ENCODE results near the gene BCAS3.
"Not testable (repeated sequence)": the region's sequence is repeated elsewhere in the genome, so short reads cannot be mapped to it uniquely, and the experiment has no call there.

The BCAS3 gene

DNA sequence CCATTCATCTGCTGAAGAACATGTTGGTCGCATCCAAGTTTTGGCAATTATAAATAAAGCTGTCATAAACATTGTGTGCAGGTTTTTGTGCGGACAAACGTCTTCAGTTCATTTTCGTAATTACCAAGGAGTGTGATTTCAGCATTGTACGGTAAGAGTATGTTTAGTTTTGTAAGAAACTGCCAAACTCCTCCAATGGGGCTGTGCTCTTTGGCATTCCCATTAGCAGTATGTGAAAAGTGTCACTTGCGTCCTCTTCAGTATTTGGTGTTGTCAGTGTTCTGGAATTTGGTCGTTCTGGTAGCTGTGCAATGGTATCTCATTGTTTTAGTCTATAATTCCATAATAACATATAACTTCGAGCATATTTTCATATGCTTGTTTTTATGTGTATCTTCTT, 120.9 kb downstream of the BCAS3 start:
- no peak for DNase-seq (ENCODE audit: low spot score)

DNA sequence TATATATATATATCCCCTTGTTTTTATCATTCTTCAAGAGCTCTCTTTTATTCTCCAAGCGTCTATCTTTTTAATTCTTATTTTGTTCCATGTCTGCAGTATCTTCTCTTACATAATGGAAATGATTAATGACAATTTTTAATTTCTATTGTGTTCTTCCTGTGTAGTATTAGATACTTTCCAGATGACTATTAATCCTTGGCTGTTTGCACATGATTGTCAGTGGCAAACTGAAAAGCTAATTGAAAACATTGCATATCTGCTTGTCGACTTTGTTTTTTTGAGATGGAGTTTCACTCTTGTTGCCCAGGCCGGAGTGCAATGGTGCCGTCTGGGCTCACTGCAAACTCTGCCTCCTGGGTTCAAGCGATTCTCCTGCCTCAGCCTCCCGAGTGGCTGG, 124.7 kb downstream of the BCAS3 start:
- DNase-seq (ENCODE audit: low spot score), result no peak

DNA sequence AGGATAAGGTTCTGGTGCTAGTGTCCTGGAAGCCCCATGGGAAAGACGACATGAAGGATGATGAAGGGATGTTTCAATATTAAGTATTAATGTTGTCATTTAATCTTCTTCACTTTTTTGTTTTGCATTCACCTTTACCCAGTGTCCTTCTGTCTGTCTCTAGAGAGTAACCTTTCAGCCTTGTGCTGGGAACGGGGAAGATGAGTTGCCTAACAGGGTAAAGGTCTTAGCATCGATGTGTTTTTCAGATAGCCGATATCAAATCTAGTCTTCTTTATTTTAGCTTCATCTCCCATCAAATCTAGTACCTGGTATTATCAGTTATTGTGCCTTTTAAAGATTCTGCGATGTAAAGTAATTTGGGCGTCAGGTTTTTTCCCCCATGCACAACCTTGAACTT, 125.4 kb downstream of the BCAS3 start:
- DNase-seq (ENCODE audit: low spot score), result no peak

DNA sequence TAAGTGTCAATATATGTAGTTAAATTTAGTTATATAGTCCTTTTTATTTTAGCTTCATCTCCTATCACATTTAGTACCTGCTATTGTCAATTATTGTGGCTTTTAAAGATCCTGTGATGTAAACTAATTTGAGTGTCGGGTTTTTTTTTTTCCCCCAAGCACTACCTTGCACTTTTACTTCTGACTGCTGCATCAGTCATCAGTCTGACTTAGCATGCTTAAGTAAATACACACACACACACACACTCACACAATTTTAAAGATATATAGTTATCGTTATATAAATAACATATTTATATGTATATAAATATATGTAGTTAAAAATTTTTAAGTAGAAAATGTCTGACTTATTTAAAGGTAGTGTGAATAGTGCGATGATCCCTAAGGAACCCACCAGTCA, 127.2 kb downstream of the BCAS3 start:
- DNase-seq (ENCODE audit: low spot score), result no peak

GRCh38 chr17:60809421-60809820, 131.8 kb downstream of the BCAS3 start:
- DNase-seq (ENCODE audit: low spot score), result no peak

DNA sequence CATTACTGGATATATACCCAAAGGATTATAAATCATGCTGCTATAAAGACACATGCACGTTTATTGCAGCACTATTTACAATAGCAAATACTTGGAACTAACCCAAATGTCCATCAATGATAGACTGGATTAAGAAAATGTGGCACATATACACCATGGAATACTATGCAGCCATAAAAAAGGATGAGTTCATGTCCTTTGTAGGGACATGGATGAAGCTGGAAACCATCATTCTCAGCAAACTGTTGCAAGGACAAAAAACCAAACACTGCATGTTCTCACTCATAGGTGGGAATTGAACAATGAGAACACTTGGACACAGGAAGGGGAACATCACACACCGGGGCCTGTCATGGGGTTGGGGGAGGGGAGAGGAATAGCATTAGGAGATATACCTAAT, 137.3 kb downstream of the BCAS3 start:
- not testable (repeated sequence) for DNase-seq (ENCODE audit: low spot score)

- DNase-seq (ENCODE audit: low spot score), result peak; percentile 55
Measured at GRCh38 chr17:60817192-60817591, 139.5 kb downstream of the BCAS3 start.

DNA sequence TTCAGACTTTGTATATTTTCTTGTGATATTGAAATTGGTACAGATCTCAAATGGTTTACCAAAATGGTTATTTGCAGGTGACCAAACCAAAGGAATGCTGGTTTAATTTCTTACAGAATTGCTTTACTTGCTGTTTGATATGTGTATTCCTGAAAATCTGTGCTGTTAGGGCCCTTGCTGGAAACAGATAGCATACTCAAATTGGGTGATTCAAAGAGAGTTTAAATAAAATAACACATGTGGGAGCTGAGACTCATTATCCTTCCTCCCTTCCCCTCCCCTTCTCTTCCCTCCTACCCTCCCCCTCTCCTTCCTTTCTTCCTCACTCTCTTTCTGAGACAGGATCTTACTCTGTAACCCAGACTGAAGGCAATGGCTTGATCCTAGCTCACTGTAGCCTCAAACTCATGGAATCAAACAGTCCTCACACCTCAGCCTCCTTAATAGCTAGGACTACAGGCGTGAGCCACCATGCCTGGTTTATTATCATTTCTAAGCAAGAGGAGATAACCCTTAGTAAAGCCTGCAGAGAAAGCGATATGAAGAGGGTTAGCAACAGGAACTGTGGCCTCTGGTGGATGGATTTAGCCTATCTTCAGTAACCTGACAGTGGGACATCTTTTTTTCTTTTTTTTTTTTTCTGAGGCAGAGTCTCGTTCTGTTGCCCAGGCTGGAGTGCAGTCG, 141.9 kb downstream of the BCAS3 start:
- DNase-seq (ENCODE audit: low spot score), result no peak

GRCh38 chr17:60823515-60823914, 145.9 kb downstream of the BCAS3 start:
- no peak for DNase-seq (ENCODE audit: low spot score)

DNA sequence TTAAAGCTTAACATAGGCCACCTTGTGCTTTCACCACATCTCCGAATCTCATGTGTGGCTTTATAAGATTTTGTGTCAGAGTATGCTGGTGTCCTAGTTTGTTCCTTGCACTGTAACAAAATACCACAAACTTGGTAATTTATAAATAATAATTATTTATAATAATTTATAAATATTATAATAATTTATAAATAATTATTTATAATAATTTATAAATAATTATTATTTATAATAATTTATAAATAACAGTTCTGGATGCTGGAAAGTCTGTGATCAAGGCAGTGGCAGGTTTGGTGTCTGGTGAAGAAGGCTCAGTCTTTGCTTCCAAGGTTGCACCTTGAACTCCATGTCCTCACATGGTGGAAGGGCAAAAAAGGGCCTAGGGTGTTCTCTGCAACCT, 147.7 kb downstream of the BCAS3 start:
- DNase-seq (ENCODE audit: low spot score), result no peak

DNA sequence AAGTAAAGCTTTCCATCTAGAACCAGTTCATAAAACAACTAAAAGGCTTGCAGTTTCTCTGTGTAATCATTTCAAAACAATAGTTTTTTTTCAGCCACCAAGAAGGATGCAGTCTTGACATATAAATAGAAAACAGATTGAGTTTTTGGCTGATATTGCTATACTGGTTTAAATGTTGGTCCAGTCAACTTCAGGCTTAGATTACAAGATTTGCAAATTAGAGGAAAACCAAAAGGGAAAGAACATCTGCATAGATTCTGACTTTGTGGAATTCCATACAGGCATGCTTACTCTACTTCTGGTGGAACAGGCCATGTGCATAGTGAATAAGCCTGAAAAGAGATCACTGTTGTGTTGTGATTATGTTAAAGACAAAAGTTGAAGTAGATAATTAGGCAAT, 150.3 kb downstream of the BCAS3 start:
- no peak for DNase-seq (ENCODE audit: low spot score)

DNA sequence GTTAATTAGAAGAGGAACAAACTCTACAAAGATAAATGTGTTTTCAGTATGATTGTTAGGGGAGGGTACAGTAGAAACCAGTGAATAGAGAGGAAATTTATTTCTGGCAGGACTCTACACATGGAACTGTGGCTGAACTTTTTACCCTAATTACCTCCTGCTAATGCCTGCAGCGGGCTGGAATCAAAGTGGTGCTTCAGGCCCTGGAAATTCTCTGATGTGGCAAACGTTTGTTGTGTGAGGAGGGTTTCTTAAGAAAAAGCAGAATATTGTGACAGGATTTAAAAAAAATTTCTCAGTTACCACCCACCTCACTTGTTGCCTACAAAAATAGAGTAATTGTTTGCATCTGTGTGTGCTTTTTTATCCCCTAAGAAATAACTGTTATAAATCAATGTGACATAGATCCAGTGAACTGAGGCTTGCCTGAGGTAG, 154.5 kb downstream of the BCAS3 start:
- no peak for DNase-seq (ENCODE audit: low spot score)

GRCh38 chr17:60832631-60833030, 155.0 kb downstream of the BCAS3 start:
- no peak for DNase-seq (ENCODE audit: low spot score)

- no peak for DNase-seq (ENCODE audit: low spot score)
Measured at GRCh38 chr17:60840456-60840855, 162.8 kb downstream of the BCAS3 start.

DNA sequence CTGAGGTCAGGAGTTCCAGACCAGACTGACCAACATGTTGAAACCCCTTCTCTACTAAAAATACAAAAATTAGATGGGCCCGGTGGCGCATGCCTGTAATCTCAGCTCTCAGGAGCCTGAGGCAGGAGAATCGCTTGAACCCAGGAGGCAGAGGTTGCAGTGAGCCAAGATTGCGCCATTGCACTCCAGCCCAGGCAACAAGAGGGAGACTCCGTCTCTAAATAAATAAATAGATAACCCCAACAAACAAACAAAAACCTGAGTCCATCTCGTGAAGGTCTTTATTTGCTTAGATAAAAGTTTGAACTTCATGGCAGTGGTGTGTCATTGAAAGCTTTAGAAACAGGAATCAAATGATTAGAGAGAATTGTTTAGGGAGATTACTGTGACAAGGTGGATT, 167.4 kb downstream of the BCAS3 start:
- no peak for DNase-seq (ENCODE audit: low spot score)

DNA sequence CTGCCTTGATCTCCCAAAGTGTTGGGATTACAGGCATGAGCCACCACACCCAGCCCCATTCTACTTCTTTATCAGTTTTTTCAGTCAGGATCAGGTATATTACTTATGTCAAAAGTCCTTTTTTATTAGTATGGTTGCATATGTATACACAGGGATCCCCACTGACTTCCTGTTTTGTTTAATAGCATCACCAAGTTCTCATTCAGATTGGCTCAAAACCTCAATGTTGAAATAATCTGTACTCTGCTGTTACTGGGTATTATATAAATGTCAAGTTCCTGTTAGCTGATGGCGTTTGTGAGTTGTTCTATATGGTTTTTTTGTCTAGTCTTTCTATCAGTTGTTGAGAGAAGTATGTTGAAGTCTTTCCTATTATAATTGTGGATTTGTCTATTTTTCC, 168.5 kb downstream of the BCAS3 start:
- no peak for DNase-seq (ENCODE audit: low spot score)

DNA sequence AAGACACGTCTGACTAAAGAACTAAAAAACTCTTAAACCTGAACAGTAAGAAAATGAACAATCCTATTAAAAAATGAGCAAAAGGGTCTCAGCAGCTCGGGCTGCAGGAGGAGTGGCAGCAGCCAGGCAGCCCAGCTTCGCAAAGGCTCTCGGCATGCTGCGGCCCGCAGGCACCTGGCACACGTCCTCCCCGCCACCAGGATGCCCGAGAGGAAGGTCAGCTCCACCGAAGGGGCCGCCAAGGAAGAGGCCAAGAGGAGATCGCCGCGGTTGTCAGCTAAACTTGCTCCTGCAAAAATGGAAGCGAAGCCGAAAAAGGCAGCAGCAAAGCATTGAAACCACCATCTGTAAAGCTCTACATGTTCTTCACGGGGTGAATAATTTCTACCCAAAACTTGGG, 173.5 kb downstream of the BCAS3 start:
- DNase-seq (ENCODE audit: low spot score), result no peak

DNA sequence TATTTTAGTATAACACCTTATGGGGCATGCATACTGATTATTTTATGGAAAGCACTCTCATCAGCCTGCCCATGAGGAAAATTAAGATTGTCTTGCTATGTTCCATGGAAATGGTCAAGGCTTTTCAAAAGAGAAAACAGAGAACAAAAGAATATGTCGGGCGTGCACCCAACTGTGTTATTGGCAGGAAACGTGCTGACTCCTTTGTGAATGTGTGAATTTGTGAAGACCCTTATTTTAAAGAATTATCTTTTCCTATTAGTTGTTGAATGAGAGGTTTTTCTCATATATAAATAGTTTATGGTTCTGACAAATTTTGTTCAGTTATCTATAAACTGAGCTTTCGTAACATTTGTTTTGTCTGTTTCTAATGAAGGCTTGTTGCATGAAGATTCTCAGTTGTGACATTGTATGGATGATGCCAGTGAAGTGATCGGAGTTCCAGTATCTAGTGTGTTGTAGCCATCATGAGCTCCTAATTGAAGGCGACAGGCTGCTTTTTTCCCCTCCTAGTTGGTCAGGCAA, 180.0 kb downstream of the BCAS3 start:
- no peak for DNase-seq (ENCODE audit: low spot score)

DNA sequence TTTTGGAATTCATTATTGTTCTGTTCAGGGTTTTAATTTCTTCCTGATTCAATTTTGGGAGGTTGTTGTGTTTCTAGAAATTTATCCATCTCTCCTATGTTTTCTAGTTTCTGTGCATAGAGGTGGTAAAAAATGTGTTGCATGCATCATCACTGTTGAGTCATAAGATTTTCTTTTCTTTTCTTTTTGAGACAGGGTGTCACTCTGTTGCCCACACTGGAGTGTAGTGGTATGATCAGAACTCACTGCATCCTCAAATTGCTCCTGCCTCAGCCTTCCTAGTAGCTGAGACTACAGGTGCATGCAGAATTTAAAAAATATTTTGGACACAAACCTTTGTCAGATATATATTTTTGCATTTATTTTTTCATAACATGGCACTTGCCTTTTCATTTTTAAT, 184.8 kb downstream of the BCAS3 start:
- DNase-seq (ENCODE audit: low spot score), result no peak

GRCh38 chr17:60863892-60864707, 186.4 kb downstream of the BCAS3 start:
- no peak for DNase-seq (ENCODE audit: low spot score)

GRCh38 chr17:60864708-60865005, 187.0 kb downstream of the BCAS3 start:
- DNase-seq (ENCODE audit: low spot score), result no peak

GRCh38 chr17:60874772-60875171, 197.1 kb downstream of the BCAS3 start:
- no peak for DNase-seq (ENCODE audit: low spot score)

DNA sequence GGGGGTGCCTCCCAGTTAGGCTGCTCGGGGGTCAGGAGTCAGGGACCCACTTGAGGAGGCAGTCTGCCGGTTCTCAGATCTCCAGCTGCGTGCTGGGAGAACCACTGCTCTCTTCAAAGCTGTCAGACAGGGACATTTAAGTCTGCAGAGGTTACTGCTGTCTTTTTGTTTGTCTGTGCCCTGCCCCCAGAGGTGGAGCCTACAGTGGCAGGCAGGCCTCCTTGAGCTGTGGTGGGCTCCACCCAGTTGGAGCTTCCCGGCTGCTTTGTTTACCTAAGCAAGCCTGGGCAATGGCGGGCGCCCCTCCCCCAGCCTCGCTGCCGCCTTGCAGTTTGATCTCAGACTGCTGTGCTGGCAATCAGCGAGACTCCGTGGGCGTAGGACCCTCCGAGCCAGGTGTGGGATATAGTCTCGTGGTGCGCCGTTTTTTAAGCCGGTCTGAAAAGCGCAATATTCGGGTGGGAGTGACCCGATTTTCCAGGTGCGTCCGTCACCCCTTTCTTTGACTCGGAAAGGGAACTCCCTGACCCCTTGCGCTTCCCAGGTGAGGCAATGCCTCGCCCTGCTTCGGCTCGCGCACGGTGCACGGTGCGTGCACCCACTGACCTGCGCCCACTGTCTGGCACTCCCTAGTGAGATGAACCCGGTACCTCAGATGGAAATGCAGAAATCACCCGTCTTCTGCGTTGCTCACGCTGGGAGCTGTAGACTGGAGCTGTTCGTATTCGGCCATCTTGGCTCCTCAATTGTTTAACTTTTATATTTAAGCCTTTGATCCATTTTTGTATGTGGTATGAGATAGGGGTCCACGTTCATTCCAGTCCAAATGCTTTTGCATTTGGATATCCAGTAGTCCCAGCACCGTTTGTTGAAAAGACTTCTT, 209.3 kb downstream of the BCAS3 start:
- DNase-seq (ENCODE audit: low spot score), result peak; percentile 6
